ENCODE data around the gene DIO1. TPM values are rescaled to one million over a fixed set of nuclear protein-coding genes. Genes with fewer than 3 reads are reported as not detected.

The DIO1 gene
- total RNA-seq, 1 donor from 2014 or later: not detected

- no peak overlapping the region for H3K4me3 Mint-ChIP-seq (ENCODE audit: unreplicated experiment)
- DNase-seq (ENCODE audit: extremely low spot score, unreplicated experiment): no peak
- no peak overlapping the region for H3K27ac Mint-ChIP-seq (ENCODE audit: unreplicated experiment)
- no peak for TF ChIP-seq CTCF (IDR thresholded peaks at IDR 0.05)
- no peaks in the 10 kb centered on the region for H3K27me3 Mint-ChIP-seq (ENCODE audit: unreplicated experiment)
- H3K36me3 Mint-ChIP-seq (ENCODE audit: unreplicated experiment): peaks cover 35% of the 10 kb centered on the region
- no peaks in the 10 kb centered on the region for H3K4me1 Mint-ChIP-seq (ENCODE audit: unreplicated experiment)
- no peaks in the 10 kb centered on the region for H3K9me3 Mint-ChIP-seq (ENCODE audit: unreplicated experiment)
Observed at GRCh38 chr1:53919675-53920066, 25.7 kb downstream of the DIO1 start.

GRCh38 chr1:53927376-53927881, 33.4 kb downstream of the DIO1 start:
- Mint-ChIP-seq H3K36me3 (ENCODE audit: unreplicated experiment) (peaks cover 59% of the 10 kb centered on the region), H3K27me3 (ENCODE audit: unreplicated experiment) (no peaks in the 10 kb centered on the region), H3K4me3 (ENCODE audit: unreplicated experiment) (no peak overlapping the region), H3K27ac (ENCODE audit: unreplicated experiment) (no peak overlapping the region), H3K9me3 (ENCODE audit: unreplicated experiment) (peaks cover 6% of the 10 kb centered on the region), H3K4me1 (ENCODE audit: unreplicated experiment) (peaks cover 13% of the 10 kb centered on the region)
- DNase-seq (ENCODE audit: extremely low spot score, unreplicated experiment): no peak
- no peak for TF ChIP-seq CTCF (IDR thresholded peaks at IDR 0.05)

- Mint-ChIP-seq H3K27ac (ENCODE audit: unreplicated experiment) (peak overlapping the region; percentile 38), H3K4me1 (ENCODE audit: unreplicated experiment) (peaks cover 13% of the 10 kb centered on the region), H3K9me3 (ENCODE audit: unreplicated experiment) (peaks cover 15% of the 10 kb centered on the region), H3K4me3 (ENCODE audit: unreplicated experiment) (no peak overlapping the region), H3K36me3 (ENCODE audit: unreplicated experiment) (peaks cover 55% of the 10 kb centered on the region), H3K27me3 (ENCODE audit: unreplicated experiment) (no peaks in the 10 kb centered on the region)
- DNase-seq (ENCODE audit: extremely low spot score, unreplicated experiment): no peak
- TF ChIP-seq CTCF (IDR thresholded peaks at IDR 0.05): no peak
Observed at GRCh38 chr1:53929246-53929960, 35.4 kb downstream of the DIO1 start.

- no peak for DNase-seq (ENCODE audit: extremely low spot score, unreplicated experiment)
- TF ChIP-seq CTCF (IDR thresholded peaks at IDR 0.05): no peak
- no peak overlapping the region for H3K27ac Mint-ChIP-seq (ENCODE audit: unreplicated experiment)
- peaks cover 18% of the 10 kb centered on the region for H3K9me3 Mint-ChIP-seq (ENCODE audit: unreplicated experiment)
- peaks cover 52% of the 10 kb centered on the region for H3K36me3 Mint-ChIP-seq (ENCODE audit: unreplicated experiment)
- H3K4me1 Mint-ChIP-seq (ENCODE audit: unreplicated experiment): peaks cover 13% of the 10 kb centered on the region
- H3K27me3 Mint-ChIP-seq (ENCODE audit: unreplicated experiment): no peaks in the 10 kb centered on the region
- H3K4me3 Mint-ChIP-seq (ENCODE audit: unreplicated experiment): no peak overlapping the region
Observed at GRCh38 chr1:53930932-53931331, 36.9 kb downstream of the DIO1 start.

- H3K36me3 Mint-ChIP-seq (ENCODE audit: unreplicated experiment): peaks cover 52% of the 10 kb centered on the region
- H3K27me3 Mint-ChIP-seq (ENCODE audit: unreplicated experiment): no peaks in the 10 kb centered on the region
- peaks cover 18% of the 10 kb centered on the region for H3K9me3 Mint-ChIP-seq (ENCODE audit: unreplicated experiment)
- no peak for TF ChIP-seq CTCF (IDR thresholded peaks at IDR 0.05)
- H3K4me1 Mint-ChIP-seq (ENCODE audit: unreplicated experiment): peaks cover 13% of the 10 kb centered on the region
- no peak overlapping the region for H3K4me3 Mint-ChIP-seq (ENCODE audit: unreplicated experiment)
- H3K27ac Mint-ChIP-seq (ENCODE audit: unreplicated experiment): no peak overlapping the region
- no peak for DNase-seq (ENCODE audit: extremely low spot score, unreplicated experiment)
Observed at GRCh38 chr1:53931523-53931922, 37.5 kb downstream of the DIO1 start.

Data from osteocyte (in vitro differentiated cells).